ENCODE results near the gene HBE1. TPM values are rescaled to one million over a fixed set of nuclear protein-coding genes. Genes with fewer than 3 reads are reported as not detected.

HBE1 gene
- polyA plus RNA-seq, 3 donors, result not detected

- WGBS (ENCODE audit: insufficient coverage), result 50% methylated on average over 2 of the region's 3 CpGs
- H3K27ac ChIP-seq (ENCODE audit: low read depth in 1 of 2, low read length in 2 of 2), result no peak overlapping the region
- Mint-ChIP-seq H3K4me1 (peaks cover 7% of the 10 kb centered on the region), H3K4me3 (no peak overlapping the region), H3K27ac (no peak overlapping the region), H3K9me3 (no peaks in the 10 kb centered on the region), H3K36me3 (no peaks in the 10 kb centered on the region), H3K27me3 (ENCODE audit: low read depth in 3 of 3) (peaks cover 0 to 1% (median 0%) of the 10 kb centered on the region in 3 donors)
- H3K9me3 ChIP-seq (replicated peaks in 1 of 2; ENCODE audit: control insufficient read depth in 1 of 2, insufficient read depth in 1 of 2, low read length in 2 of 2), result no peaks in the 10 kb centered on the region
- H3K79me2 ChIP-seq (ENCODE audit: insufficient read depth, low read length), result no peaks in the 10 kb centered on the region
- no peaks in the 10 kb centered on the region for H3K36me3 ChIP-seq (replicated peaks in 1 of 2; ENCODE audit: control insufficient read depth in 1 of 2, insufficient read depth in 2 of 2, low read length in 2 of 2)
- H3K4me2 ChIP-seq (replicated peaks; ENCODE audit: extremely low read depth, low read length, poor library complexity, severe bottlenecking), result no peak overlapping the region
- H4K20me1 ChIP-seq (ENCODE audit: insufficient read depth, low read length), result no peaks in the 10 kb centered on the region
- no peak for TF ChIP-seq CTCF (IDR thresholded peaks at IDR 0.05)
- no peak overlapping the region for H2AFZ ChIP-seq (ENCODE audit: insufficient read depth, low read depth, low read length, poor library complexity, severe bottlenecking)
- H3K9ac ChIP-seq (ENCODE audit: insufficient read depth, low read length, poor library complexity, severe bottlenecking), result no peak overlapping the region
- intact Hi-C loops (cut with micrococcal nuclease), result no loop called here
- H3K27me3 ChIP-seq (ENCODE audit: control insufficient read depth in 2 of 2, insufficient read depth in 2 of 2, low read length in 2 of 2), result no peaks in the 10 kb centered on the region
- no peak for DNase-seq
- H3K4me1 ChIP-seq (ENCODE audit: control insufficient read depth in 1 of 2, insufficient read depth in 2 of 2, low read length in 2 of 2), result no peaks in the 10 kb centered on the region
- no peak overlapping the region for H3K4me3 ChIP-seq (replicated peaks in 1 of 3; ENCODE audit: low read depth in 2 of 3, low read length in 3 of 3)
Measured at GRCh38 chr11:5232176-5232575, 37.6 kb downstream of the HBE1 start.

- H4K20me1 ChIP-seq (ENCODE audit: insufficient read depth, low read length), result no peaks in the 10 kb centered on the region
- peaks cover 7% of the 10 kb centered on the region for H3K4me1 Mint-ChIP-seq
- H3K79me2 ChIP-seq (ENCODE audit: insufficient read depth, low read length), result no peaks in the 10 kb centered on the region
- H3K4me2 ChIP-seq (replicated peaks; ENCODE audit: extremely low read depth, low read length, poor library complexity, severe bottlenecking), result no peak overlapping the region
- no peaks in the 10 kb centered on the region for H3K36me3 Mint-ChIP-seq
- no peak overlapping the region for H3K27ac ChIP-seq (ENCODE audit: low read depth in 1 of 2, low read length in 2 of 2)
- no peak overlapping the region for H2AFZ ChIP-seq (ENCODE audit: insufficient read depth, low read depth, low read length, poor library complexity, severe bottlenecking)
- H3K4me3 Mint-ChIP-seq, result no peak overlapping the region
- peaks cover 0 to 1% (median 0%) of the 10 kb centered on the region in 3 donors for H3K27me3 Mint-ChIP-seq (ENCODE audit: low read depth in 3 of 3)
- intact Hi-C loops (cut with micrococcal nuclease), result no loop called here
- no peaks in the 10 kb centered on the region for H3K4me1 ChIP-seq (ENCODE audit: control insufficient read depth in 1 of 2, insufficient read depth in 2 of 2, low read length in 2 of 2)
- no peak overlapping the region for H3K27ac Mint-ChIP-seq
- no CpG with 5 or more reads among the region's 2 CpGs for WGBS (ENCODE audit: insufficient coverage)
- no peaks in the 10 kb centered on the region for H3K9me3 ChIP-seq (replicated peaks in 1 of 2; ENCODE audit: control insufficient read depth in 1 of 2, insufficient read depth in 1 of 2, low read length in 2 of 2)
- H3K27me3 ChIP-seq (ENCODE audit: control insufficient read depth in 2 of 2, insufficient read depth in 2 of 2, low read length in 2 of 2), result no peaks in the 10 kb centered on the region
- no peak overlapping the region for H3K4me3 ChIP-seq (replicated peaks in 1 of 3; ENCODE audit: low read depth in 2 of 3, low read length in 3 of 3)
- H3K9me3 Mint-ChIP-seq, result no peaks in the 10 kb centered on the region
- no peak for DNase-seq
- no peak for TF ChIP-seq CTCF (IDR thresholded peaks at IDR 0.05)
- no peaks in the 10 kb centered on the region for H3K36me3 ChIP-seq (replicated peaks in 1 of 2; ENCODE audit: control insufficient read depth in 1 of 2, insufficient read depth in 2 of 2, low read length in 2 of 2)
- no peak overlapping the region for H3K9ac ChIP-seq (ENCODE audit: insufficient read depth, low read length, poor library complexity, severe bottlenecking)
Measured at GRCh38 chr11:5231111-5231510, 38.6 kb downstream of the HBE1 start.
